HG03280 (cell line): Measurements from ENCODE around the gene FAM3D.

Source experiments
- ATAC-seq: cut with Tn5 transposase; IDR thresholded peaks from one replicate; pipeline ENCODE4 v1.9.1; 2021; ENCODE audit warnings: mild to moderate bottlenecking, moderate library complexity; ENCODE audit not compliant: unreplicated experiment

Gene FAM3D

DNA sequence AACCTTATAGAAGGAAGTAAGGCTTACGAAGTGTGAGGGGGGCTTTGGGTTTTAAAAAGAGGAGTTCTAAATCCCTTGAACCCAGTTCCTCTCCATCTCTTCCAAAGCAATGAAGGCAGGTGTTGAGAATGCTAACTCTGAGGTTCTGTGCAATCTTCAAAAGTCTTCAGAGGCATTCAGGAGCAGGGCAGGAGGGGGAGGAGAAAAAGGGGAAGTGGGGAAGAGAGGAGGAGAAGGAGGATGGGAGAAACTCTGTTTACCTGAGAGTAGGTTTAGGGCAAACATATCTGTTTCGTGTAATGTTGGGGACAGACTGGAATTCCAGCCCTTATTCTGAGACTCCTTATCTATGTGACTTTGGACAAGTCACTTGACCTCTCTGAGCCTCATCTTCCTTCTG, 36.9 kb downstream of the FAM3D start:
- no peak for ATAC-seq

DNA sequence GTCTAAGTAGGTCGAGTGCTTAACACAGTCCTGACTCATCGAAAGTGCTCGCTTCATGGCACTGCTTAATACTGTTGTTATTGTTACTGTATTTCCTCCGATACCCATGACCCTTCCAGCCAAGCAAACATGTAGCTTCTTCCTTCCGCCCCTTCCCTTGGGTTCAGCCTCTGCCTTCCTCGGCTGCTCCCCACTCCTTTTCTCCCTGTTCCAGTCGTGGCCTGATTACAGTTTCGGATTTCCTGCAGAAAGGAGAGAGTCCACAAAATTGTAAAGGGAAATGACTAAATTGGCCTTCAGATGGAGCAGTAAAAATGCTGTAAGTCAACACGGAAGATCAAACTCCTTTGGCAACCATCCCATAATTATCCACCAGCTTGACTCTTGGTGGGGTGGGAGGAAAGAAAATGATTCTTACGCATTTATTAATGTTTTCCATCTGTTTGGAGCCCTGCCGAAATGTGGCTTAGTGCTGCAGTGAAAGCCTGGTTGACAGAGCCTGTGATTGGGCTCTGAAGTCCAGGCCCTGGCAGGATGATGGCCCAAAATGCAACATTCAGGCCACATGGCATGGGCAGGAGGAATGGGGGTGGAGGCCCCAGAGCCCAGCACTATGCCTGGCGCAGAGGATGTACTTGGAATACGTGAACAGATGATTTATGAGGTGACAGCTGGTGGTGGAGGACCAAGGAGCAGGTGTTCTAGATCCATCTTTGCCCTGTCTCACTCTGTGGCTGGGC, 37.6 kb downstream of the FAM3D start:
- ATAC-seq = no peak

DNA sequence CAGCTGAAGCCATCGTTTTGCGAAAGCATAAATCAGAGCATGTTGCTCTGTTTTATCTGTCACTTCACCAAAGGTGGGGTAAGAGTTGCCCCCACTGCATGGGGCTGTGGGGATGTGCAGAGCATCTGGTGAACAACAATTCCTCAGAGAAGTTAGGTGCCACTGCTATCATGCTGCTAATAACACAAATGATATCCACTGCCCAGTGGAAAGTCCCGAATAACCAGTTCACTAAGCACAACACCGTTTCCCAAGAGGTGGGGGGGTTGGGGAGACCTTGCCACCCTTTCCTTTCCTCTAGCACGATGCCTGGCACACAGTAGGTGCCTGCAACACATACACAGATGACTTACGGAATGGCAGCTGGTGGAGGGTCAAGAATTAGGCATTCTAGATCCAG, 38.6 kb downstream of the FAM3D start:
- ATAC-seq = no peak

DNA sequence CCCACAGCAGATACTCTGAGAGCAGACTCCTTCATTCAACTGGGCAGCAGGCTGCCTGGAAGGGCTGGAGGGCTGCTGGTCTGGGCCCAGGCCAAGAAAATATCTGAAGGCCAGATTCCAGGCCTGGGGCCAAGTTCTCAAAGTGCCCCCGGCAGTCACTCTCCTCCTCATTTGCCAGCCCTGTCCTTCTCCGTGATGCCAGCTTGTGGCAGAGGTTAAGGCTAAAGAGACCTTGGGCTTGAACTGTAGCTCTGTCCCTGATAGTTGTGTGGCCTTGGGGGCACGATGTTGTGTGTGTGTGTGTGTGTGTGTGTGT, 39.0 kb downstream of the FAM3D start:
- no peak for ATAC-seq

DNA sequence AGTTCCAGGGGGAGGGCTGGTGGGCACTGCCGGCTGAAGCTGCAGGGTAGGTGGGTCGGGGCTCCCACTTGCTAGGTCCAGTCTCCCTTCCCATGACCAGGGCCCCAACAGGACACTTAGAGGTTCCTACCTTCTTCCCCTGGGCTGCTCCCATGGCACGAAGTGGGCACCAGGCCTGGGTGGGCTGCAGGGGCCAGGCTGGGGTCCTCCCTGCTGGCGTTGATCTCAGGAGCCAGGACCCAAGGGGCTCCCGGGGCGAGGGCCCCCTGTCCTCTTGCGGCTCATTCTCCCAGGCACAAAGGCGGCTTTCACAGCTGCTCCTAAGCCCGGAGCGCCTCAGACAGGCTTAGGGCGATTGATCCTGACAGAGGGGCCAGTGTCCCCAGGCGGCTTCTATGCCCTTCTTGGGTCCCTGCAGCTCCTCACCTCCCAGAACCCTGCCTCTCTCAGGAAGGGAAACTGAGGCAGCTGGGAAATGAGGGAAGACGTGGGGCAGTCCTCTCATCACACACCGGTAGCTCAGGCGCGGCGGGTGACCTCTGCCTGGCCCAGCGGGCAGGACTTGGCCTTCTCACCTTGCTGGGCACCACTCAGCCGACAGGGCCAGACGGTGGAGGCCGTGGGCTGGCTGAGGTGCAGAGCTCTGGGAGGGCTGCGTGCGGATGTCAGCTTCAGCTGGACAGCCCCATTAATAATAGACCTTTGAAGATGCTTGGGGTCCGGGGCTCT, 39.6 kb downstream of the FAM3D start:
- no peak for ATAC-seq

DNA sequence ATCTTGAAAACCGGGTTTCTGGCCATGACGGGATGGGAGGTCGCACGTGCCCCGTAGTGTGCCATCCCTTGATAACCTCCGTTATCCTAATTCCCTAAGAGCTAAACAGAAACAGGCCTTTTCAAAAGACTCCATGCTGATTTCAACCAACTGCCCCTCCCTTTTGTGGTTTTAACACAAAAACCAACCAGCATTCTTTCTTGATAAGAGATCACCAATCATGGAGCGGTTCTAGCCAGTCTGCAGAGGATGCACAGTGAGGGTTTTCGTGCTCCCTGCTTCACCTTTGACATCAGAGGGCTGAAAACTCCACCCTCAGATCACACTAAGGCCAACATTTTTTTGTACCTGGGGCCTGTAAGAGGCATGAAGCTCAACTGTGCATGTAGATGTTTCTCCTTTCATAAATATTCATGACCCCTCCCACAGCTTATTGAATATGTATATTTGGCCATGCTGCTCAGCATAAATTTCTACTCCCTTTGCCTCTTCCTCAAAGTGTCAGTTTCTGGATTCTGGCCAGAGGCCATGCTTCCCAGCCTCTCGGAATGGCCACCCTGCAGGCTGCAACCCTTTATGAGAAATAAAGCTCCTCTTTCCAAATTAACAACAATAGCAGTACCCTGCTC, 41.3 kb downstream of the FAM3D start:
- no peak for ATAC-seq

DNA sequence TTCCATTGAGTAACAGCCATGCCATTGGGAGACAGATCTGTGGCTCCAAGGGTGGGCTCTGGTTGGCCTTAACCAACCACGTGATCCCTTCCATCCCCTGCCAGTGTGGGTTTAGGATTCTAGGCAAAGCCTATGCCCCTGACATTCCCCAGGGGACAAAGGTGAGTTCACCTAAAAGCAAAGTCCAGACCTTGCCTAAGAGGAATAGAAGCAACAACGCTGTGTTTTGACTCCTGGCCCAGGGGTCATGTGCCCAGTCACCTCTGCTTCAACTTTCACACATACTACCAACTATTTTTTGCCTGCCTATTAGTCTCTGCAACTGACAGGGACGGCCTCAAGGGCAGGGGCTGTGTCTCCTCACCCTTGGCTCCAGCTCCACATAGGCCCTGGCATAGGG, 42.0 kb downstream of the FAM3D start:
- no peak for ATAC-seq

DNA sequence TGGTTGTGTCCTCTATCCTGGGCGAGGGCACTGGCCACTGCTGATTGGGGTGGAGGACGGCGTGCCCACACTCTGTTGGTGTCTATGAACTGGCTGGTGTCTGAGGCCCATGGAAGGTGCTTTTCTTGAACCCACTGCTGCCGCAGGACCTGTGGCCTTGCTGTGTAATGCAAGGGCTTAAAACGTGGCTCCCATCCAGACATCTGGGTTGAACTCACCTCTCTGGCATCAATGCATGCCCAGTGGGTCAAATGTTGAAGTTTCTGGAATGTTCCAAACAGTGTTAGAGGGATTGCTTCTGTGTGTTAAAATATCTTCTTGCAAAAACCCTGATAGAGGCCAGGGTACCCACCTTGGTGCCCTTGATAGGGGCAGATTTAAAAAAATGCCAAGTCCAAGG, 42.6 kb downstream of the FAM3D start:
- ATAC-seq = no peak

DNA sequence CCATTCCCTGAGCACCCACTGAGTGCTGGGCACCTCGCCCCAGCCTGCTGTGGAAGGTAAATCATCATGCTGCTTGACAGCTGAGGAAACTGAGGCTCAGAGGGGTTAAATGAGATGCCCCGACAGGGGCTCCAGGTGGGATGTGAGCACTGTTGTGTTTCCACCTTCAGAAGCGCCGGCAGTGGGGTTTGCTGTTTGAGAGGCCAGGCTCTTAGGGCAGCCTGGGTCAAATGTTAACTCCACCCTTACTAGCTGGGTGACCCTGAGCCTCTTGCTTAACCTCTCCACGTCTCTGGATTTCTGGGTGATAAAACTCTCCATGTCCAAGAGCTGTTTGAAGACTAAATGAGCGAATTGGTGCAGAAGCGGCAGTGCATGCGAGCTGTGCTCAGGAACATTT, 43.1 kb downstream of the FAM3D start:
- ATAC-seq = no peak

DNA sequence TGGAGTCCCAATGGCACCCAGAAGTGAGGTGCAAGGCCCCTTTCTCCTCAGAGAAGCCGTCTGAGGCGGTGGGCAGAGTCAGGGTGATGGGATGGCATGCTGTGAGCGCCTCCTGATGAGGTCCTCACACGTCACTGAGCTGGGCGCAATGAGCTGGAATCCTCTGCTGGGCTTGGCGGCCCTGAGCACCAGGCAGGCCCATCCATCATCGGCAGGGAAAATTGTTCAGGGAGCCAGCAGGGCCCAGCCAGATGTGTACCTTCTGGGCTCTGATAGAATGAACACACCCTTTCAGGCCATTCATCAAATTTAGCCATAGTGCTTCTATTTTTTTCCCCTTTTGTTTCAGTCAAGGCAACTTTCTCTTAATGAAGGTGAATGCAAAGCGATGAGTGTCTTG, 43.7 kb downstream of the FAM3D start:
- no peak for ATAC-seq

DNA sequence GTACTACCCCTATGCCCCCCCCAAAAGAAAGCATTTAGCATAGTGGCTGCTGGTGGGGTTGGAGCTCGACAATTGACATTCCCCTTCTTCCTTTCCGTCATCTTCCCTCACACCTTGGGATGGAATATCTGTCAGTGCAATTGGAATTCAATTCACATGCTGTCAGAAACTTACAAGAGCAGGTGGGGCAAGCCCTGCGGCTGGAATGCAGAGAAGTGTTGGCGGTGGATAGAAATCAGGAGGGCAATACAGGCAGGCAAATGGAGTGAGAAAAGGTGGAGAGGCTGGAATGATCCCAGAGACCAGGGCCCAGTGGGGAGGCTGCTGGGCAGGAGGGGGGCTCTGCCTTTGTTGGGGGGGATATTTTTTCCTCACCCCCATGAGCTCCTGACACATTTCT, 44.1 kb downstream of the FAM3D start:
- no peak for ATAC-seq

DNA sequence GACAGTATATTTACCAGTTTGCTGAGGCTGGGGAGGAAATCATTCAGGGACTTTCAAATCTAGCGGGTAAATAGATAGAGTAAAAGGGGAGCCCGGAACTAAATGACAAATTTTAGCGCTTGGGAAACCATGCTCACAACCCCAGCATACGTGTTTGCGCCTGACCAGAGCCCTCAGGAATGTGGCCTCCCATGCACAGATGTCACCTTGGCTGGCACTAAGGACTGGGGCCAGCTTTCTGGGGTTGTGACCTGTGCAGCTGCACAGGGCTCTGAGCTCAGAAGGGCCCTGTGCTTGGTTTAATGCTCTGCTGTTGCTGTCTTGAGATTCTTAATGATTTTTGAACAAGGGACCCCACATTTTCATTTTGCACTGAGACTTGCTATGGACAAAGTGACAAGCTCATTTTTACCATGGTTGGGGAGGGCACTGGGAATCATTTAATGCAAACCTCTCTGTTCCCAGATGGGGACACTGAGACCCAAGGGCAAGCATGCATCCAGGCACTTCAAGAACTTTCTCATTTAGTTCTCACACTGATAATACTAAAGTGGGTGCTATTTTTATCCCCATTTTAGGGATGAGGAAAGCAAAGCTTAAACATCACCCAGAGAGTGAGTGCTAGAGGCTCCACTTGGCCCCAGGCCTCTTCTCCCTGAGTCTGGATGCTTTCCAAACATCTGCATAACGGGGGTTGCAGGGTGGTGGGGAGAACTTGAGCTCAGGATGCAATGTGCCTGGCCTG, 45.3 kb downstream of the FAM3D start:
- no peak for ATAC-seq

DNA sequence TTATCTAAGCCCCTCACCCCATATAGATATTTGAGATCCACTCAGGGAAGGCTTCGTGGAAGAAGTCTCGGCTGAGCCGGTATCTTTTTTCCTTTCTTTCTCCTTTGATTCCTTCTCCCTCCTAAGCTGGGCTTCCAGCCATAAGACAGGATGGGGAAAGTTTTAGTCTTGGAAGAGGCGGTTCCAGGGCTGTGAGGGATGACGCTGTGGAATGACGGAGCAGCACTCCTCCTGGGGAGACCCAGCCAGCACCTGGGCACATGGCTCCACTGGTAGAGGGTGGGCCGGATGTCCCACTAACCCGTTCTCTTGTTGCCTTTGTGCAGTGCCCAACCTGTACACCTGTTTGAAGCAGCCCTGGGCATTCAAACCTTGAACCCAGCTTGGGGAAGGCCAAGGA, 46.2 kb downstream of the FAM3D start:
- no peak for ATAC-seq

DNA sequence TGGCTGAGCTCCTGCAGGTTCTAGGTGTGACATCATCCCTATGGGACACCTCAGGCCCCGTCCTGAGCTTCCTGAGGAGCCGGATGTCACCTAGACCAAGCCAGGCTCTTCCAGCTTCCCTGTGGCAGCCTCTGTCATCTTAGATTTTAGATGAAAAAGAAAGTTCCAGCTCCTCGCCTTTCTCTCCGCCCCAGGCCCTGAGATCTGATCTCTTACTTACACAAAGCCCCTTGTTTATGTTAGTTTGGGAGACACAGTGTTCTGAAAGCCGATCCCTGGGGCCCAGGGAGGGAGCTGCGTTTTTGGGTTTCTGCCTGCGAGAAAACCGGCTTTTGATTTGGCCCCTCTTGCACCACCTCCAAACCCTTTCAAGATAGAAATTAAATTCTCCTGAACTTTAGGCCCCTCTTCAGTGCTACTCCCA, 49.2 kb downstream of the FAM3D start:
- ATAC-seq = no peak

DNA sequence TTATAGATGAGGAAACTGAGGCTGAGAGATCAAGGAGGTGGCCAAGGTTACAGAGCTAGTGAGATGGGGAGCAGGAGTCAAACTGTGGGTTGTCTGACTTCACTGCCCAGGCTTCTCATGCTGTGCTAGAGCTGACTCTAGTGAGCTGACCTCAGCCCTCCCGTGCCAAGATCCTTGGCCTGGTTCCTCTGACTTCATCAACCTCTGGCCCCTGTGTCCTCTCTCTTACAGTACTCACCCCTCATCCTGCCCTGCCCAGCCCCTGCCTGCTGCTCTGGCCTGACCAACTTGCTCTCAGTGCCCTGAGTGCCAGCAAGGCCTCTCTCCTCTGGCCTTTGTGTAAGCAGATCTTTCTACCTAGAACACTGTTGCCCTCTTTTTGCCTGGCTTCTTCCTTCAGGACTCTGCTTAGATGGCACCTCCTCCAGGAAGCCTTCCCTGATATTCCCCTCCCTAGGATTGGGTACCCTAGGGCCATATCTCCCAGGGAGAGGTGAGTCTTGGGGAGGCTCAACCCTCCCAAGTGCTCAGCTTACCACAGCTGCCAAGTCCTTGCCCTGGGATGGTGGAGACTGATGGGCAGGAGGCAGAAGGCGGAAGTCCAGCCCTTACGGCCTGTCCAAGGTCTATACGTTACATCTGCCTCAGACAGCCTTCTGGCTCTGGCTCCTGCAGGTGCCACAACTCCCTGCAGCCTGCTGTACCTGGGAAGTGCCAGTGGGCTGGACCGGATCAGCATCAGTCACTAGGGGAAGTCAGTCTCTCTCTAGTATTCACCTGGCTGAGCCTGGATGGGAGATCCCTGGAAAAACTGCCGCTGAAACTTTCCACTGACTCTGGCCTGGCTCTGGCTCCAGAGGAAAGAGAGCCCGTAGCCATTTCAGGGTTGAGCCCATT, 53.1 kb downstream of the FAM3D start:
- ATAC-seq = no peak

DNA sequence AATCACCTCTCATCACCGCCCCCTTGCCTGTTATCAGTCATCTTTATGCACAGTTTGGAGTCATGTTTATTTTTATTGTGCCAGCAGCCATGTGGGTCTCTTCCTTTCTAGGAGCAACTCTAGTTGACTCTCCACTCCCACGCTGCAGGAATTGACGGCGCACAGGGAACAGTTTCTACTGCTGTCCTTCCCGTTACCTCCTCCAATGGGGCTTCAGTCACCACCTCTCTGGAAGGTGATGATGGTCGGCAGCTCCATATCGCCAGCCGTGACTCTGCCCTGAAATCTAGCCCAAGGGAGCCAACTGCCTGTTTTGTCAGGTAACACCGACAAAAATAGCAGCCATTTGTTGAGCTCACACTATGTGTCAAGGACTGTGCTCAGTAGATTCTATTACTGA, 53.7 kb downstream of the FAM3D start:
- no peak for ATAC-seq

DNA sequence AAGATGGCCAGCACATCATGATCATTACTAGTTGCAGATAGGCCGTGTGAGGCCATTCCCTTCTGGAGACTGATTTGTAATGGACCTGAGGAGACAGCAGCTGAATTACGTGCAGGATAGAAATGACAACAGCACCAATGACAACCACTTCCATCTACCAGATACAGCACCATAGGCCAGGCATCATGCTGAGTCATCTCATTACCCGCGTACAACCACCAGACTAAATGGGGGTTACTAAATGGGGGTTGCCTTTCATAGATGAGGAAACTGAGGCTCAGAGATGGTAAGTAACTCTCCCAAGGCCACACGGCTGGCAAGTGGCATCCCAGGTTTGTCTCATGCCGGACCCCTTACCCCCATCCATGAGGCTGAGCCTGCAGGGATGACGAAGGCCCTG, 56.6 kb downstream of the FAM3D start:
- no peak for ATAC-seq

DNA sequence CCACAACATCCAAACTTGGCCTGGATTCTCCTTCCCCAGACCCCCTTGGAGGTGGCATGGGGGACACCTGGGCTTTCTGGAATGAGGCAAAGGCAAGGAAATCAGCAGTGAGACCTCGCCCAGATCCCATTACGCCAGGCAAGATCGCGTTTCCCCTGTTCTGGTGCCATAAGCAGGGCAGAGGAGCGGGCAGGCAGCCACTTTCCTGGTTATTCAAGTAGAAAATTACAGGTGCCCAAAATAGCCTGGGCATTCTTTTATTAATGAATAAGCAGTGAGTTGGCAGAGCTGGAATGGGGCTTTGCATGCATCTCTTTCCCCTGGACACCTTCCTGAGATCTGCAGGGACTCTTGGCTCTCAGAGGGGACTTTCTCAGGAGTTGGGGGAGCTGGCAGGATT, 57.9 kb downstream of the FAM3D start:
- no peak for ATAC-seq

DNA sequence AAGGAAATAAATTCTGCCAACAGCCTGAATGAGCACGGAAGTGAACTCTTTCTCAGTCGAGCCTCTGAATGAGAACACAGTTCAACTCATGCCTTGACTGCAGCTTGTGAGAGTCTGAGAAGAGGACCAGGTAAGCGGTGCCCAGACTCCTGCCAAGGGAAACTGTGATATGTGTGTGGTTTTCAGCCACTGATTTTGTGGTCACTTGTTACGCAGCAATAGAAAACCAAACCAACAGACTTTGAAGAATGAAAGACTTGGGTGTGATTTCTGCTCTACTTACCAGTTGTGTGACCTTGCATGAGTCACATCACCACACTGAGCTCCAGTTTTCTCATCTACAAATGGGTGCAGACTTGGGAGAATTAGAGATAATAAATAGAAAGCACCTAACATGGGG, 58.8 kb downstream of the FAM3D start:
- ATAC-seq = no peak

DNA sequence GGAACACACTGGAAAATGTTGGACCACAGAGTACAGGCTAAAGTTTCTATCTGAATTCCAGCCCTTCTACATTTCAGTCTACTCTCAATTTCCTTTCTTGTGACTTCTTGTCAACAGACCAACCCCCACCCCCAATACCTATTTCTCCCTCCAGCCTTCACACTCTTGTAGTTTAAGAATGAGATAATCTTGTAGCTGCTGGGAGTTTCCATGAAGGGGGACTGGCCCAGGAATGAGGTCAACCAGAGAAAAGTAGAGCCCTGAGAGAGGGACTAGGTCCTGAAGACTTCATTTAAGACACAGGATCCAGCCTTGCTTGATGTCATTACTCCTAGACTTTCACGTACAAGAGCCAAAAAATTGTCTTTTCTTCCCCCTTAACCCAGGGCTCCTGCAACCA, 59.9 kb downstream of the FAM3D start:
- no peak for ATAC-seq

DNA sequence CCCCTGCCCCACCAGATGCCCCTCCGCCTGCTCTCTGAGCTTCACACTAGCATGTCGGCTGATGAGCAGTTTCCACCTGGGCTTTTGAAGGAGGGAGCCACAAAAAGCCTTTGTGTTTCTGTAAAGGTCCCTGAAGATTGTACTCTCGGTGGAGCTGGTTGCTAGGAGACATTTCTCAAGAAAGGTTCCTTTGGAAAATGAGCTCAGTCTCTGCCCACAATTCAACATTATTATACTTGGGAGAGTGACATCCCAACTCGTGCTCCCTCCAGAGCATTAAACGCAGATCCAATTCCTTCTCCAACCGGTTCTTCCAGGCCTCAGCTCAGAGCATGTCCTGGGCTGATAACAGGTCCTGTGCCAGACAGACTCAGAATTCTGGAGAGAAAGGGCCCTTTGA, 62.5 kb downstream of the FAM3D start:
- ATAC-seq = no peak
